SK-N-MC (cell line): ENCODE data around the gene SLC30A7.

Experiments used
- EZH2 ChIP-seq: fragments of 200-600 bp; sonication (generic); IDR thresholded peaks from one replicate; pipeline ENCODE4 v1.6.1; 2017; ENCODE audit warnings: antibody characterized with exemption
- FOXP2 ChIP-seq: optimal IDR thresholded peaks from 2 replicates; pipeline ENCODE3; 2011; ENCODE audit warnings: mild to moderate bottlenecking, moderate library complexity; ENCODE audit not compliant: insufficient read depth; ENCODE audit errors: extremely low read length, control extremely low read depth
- POLR2AphosphoS5 ChIP-seq: IDR thresholded peaks from 2 replicates; pipeline ENCODE4 v1.6.1; 2012; ENCODE audit warnings: mild to moderate bottlenecking, low read depth, low read length, borderline replicate concordance

GRCh38 chr1:100998426-100998825 lies 102.5 kb downstream of the SLC30A7 start:
- TF ChIP-seq EZH2 (no peak), POLR2AphosphoS5 (no peak), FOXP2 (no peak)
